Measurements from ENCODE around the gene TRUB2. TPM values are rescaled to one million over a fixed set of nuclear protein-coding genes. Genes with fewer than 3 reads are reported as not detected.

Gene TRUB2
- total and polyA plus RNA-seq, 4 donors = 14.6 to 28.9 (median 17.2) TPM

GRCh38 chr9:128361296-128361985, 39.2 kb upstream of the TRUB2 start:
- no peak for DNase-seq
- 50 to 63% methylated on average over 14 of the region's 14 CpGs for WGBS, 2 donors

GRCh38 chr9:128360826-128361225, 38.6 kb upstream of the TRUB2 start:
- H3K4me3 ChIP-seq = no peak overlapping the region
- H3K27ac ChIP-seq (ENCODE audit: low read depth in 1 of 2, low read length in 1 of 2) = no peak overlapping the region
- H3K27me3 ChIP-seq (ENCODE audit: control insufficient read depth in 3 of 3, insufficient read depth in 3 of 3, low read length in 2 of 3) = no peaks in the 10 kb centered on the region
- H3K36me3 ChIP-seq (ENCODE audit: control insufficient read depth in 4 of 4, insufficient read depth in 4 of 4, low read length in 4 of 4) = peaks cover 0 to 8% (median under 1%) of the 10 kb centered on the region in 4 donors
- ATAC-seq (ENCODE audit: insufficient read depth, low FRiP score) = no peak
- TF ChIP-seq CTCF (IDR thresholded peaks at IDR 0.05; ENCODE audit: control extremely low read depth, extremely low read depth) = no peak
- WGBS, 2 donors = 74 to 85% methylated on average over 2 of the region's 2 CpGs
- DNase-seq = no peak
- no peaks in the 10 kb centered on the region for H3K9me3 ChIP-seq (ENCODE audit: control insufficient read depth in 4 of 4, insufficient read depth in 3 of 4, low read length in 3 of 4)
- H3K9ac ChIP-seq (ENCODE audit: insufficient read depth in 1 of 2, low read length in 2 of 2) = no peak overlapping the region
- H3K4me1 ChIP-seq (ENCODE audit: control insufficient read depth in 5 of 5, insufficient read depth in 5 of 5, low read length in 5 of 5) = peaks cover 0 to 18% (median 2%) of the 10 kb centered on the region in 5 donors

More at GRCh38 chr9:128361296-128361985, 39.2 kb upstream of the TRUB2 start:
- Histone ChIP-seq H3K9me3 (ENCODE audit: control insufficient read depth in 4 of 4, insufficient read depth in 3 of 4, low read length in 3 of 4) (no peaks in the 10 kb centered on the region), H3K4me3 (no peak overlapping the region), H3K27me3 (ENCODE audit: control insufficient read depth in 3 of 3, insufficient read depth in 3 of 3, low read length in 2 of 3) (no peaks in the 10 kb centered on the region), H3K9ac (ENCODE audit: insufficient read depth in 1 of 2, low read length in 2 of 2) (no peak overlapping the region), H3K27ac (ENCODE audit: low read depth in 1 of 2, low read length in 1 of 2) (peak overlapping the region in 1 of 2 donors; percentile 79), H3K4me1 (ENCODE audit: control insufficient read depth in 5 of 5, insufficient read depth in 5 of 5, low read length in 5 of 5) (peaks cover 0 to 18% (median 2%) of the 10 kb centered on the region in 5 donors), H3K36me3 (ENCODE audit: control insufficient read depth in 4 of 4, insufficient read depth in 4 of 4, low read length in 4 of 4) (peaks cover 0 to 6% (median under 1%) of the 10 kb centered on the region in 4 donors)
- ATAC-seq (ENCODE audit: insufficient read depth, low FRiP score) = peak; percentile 23
- TF ChIP-seq CTCF (IDR thresholded peaks at IDR 0.05; ENCODE audit: control extremely low read depth, extremely low read depth) = no peak

- H3K4me3 ChIP-seq = no peak overlapping the region
- H3K9me3 ChIP-seq (ENCODE audit: control insufficient read depth in 4 of 4, insufficient read depth in 3 of 4, low read length in 3 of 4) = no peaks in the 10 kb centered on the region
- peaks cover 0 to 17% (median 4%) of the 10 kb centered on the region in 4 donors for H3K36me3 ChIP-seq (ENCODE audit: control insufficient read depth in 4 of 4, insufficient read depth in 4 of 4, low read length in 4 of 4)
- H3K4me1 ChIP-seq (ENCODE audit: control insufficient read depth in 5 of 5, insufficient read depth in 5 of 5, low read length in 5 of 5) = peaks cover 0 to 5% (median 2%) of the 10 kb centered on the region in 5 donors
- 84 to 94% methylated on average over 4 of the region's 4 CpGs for WGBS, 2 donors
- DNase-seq = no peak
- ATAC-seq (ENCODE audit: insufficient read depth, low FRiP score) = no peak
- H3K27ac ChIP-seq (ENCODE audit: low read depth in 1 of 2, low read length in 1 of 2) = no peak overlapping the region
- no peak overlapping the region for H3K9ac ChIP-seq (ENCODE audit: insufficient read depth in 1 of 2, low read length in 2 of 2)
- TF ChIP-seq CTCF (IDR thresholded peaks at IDR 0.05; ENCODE audit: control extremely low read depth, extremely low read depth) = no peak
- H3K27me3 ChIP-seq (ENCODE audit: control insufficient read depth in 3 of 3, insufficient read depth in 3 of 3, low read length in 2 of 3) = no peaks in the 10 kb centered on the region
Measured at GRCh38 chr9:128358861-128359260, 36.6 kb upstream of the TRUB2 start.

Data from lung (tissue), 12 donors.